ENCODE measurements around the gene PPM1F. TPM values are rescaled to one million over a fixed set of nuclear protein-coding genes. Genes with fewer than 3 reads are reported as not detected.
A peak's percentile ranks its signal among the peaks of the same experiment; 100 is the strongest.

The PPM1F gene, protein sequence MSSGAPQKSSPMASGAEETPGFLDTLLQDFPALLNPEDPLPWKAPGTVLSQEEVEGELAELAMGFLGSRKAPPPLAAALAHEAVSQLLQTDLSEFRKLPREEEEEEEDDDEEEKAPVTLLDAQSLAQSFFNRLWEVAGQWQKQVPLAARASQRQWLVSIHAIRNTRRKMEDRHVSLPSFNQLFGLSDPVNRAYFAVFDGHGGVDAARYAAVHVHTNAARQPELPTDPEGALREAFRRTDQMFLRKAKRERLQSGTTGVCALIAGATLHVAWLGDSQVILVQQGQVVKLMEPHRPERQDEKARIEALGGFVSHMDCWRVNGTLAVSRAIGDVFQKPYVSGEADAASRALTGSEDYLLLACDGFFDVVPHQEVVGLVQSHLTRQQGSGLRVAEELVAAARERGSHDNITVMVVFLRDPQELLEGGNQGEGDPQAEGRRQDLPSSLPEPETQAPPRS
- total RNA-seq, result 10 to 100 TPM; 17.0 to 29.6 TPM

DNA sequence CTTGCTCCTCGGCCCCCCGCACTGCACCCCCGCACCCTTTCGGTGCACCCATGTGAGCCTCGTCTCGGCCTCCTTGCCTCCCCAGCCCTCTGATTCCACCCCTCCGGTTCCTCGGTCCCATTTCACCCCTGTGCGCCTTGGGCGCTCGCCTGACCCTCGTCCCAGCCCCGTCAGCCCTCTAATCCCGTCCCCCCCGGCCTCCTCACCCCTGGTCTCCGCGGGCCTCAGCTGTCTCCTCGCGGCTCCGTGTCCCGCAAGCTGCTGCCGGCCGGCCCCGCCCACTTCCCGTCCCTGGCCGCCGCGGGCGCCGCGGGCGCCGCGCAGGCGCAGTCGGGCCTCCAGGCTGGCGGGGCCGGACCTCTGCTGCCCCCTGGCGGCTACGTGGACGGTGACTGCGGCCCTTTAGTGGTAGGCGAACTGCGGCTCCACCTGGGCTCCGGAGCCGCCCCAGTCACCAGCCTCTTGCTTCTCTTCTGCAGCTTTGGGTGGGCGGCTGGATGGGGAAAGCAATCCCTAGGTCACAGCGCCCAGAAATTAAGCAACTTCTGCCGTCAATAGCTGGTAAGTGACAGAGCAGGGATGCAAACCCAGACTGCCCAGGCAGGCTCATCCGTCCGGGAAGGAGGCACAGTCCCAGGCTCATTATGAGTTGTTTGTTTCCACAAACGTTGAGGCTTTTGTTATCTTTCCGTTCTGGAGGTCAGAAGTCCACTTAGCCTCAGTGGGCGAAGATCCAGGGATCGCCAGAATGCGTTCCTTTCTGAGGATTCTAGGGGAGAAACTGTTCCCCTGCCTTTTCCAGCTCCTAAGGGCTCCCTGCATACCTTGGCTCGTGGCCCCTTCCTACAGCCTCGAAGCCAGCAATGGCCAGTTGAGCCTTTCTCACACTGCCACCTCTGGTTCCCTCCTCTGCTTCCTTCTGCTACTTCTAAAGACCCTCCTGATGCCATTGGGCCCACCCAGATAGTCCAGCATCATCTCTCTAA is at the start of gene PPM1F:
Gene PPM1F (minus strand): TSS at position 263 of the 986 bp plus-strand sequence. CDS start 6,800 bp downstream, outside the sequence.
- peak; percentile 81 for DNase-seq (ENCODE audit: low spot score)
- no peaks in the 10 kb centered on the region for H3K36me3 ChIP-seq
- TF ChIP-seq, protein P1, sequence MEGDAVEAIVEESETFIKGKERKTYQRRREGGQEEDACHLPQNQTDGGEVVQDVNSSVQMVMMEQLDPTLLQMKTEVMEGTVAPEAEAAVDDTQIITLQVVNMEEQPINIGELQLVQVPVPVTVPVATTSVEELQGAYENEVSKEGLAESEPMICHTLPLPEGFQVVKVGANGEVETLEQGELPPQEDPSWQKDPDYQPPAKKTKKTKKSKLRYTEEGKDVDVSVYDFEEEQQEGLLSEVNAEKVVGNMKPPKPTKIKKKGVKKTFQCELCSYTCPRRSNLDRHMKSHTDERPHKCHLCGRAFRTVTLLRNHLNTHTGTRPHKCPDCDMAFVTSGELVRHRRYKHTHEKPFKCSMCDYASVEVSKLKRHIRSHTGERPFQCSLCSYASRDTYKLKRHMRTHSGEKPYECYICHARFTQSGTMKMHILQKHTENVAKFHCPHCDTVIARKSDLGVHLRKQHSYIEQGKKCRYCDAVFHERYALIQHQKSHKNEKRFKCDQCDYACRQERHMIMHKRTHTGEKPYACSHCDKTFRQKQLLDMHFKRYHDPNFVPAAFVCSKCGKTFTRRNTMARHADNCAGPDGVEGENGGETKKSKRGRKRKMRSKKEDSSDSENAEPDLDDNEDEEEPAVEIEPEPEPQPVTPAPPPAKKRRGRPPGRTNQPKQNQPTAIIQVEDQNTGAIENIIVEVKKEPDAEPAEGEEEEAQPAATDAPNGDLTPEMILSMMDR (IDR thresholded peaks at IDR 0.05), result peak; percentile 95 to 96
- no peaks in the 10 kb centered on the region for H3K27me3 ChIP-seq
- peaks cover 0 to 43% of the 10 kb centered on the region in 2 donors for H3K4me1 ChIP-seq
- peak within 1 kb of the TSS; percentile 72 to 76 for H3K27ac ChIP-seq
- H3K9me3 ChIP-seq, result no peaks in the 10 kb centered on the region
- H3K4me3 ChIP-seq, result peak within 1 kb of the TSS; percentile 73 to 81

DNA sequence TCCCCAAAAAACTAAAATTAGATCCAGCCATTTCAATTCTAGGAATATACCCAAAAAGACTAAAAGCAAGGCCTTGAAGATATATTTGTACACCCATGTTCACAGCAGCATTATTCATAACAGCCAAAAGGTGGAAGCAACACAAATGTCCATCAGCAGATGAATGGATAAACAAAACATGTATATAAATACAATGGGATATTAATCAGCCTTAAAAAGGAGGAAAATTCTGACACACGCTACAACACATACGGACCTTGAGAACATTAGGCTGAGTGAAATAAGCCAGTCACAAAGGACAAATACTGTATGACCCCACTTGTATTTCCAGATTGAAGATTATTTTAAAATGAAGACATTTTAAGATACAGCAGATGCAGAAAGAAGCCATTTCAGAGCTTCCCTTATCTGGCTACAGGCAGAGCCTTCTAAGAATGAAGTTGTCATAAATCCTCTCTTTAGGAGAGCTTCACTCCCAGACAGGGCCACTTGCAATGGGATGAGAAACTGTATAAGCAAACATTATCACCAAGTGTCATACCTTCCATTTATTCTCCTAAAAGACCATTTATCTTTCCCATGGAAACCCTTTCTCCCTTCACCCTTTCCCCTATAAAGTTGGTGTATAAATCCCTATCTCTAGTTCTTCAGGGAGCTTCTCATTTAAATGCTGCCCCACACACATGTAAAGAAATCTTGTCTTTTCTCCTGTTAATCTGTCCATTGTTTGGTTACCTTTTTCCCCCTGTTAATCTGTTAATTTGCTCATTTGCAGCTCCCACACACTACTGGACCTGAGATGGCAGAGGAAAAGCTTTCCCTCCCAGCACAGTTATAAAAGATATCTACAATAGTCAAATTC is 49.2 kb upstream of the PPM1F start:
- Histone ChIP-seq H3K27me3 (no peaks in the 10 kb centered on the region), H3K27ac (no peak overlapping the region), H3K4me3 (no peak overlapping the region), H3K36me3 (no peaks in the 10 kb centered on the region), H3K9me3 (no peaks in the 10 kb centered on the region), H3K4me1 (no peaks in the 10 kb centered on the region)
- TF ChIP-seq, protein P1 (IDR thresholded peaks at IDR 0.05), result no peak
- DNase-seq (ENCODE audit: low spot score), result no peak

DNA sequence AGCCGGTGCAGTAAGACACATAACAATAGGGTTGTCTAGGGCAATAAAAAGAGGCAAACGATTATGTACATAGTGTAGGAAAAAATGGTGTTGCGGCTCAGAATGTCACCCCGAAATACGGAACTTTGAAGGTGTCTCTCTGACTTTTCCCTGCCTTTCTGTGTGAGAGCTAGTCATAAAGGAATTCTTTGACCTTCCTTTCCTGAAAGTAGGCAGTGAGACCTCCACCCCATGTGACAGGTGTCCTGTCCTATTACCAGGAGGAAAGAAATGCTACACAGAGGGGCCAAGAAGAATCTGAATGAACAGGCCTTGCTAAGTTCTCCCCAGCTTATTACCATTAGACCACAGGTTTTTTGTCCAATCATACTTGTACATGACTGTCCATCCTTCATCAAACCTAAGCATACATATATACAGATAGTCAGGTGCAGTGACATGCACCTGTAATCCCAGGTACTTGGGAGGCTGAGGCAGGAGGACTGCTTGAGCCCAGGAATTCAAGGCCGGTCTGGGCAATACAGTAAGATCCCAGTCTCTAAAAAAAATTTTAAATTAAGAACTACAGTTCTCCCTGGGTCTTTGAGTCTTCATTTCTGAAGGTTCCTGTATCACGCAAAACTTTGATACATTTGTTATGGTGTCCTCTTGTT is 46.1 kb upstream of the PPM1F start:
- TF ChIP-seq, protein P1 (IDR thresholded peaks at IDR 0.05), result no peak
- no peaks in the 10 kb centered on the region for H3K27me3 ChIP-seq
- H3K4me1 ChIP-seq, result no peaks in the 10 kb centered on the region
- no peaks in the 10 kb centered on the region for H3K9me3 ChIP-seq
- no peaks in the 10 kb centered on the region for H3K36me3 ChIP-seq
- H3K27ac ChIP-seq, result no peak overlapping the region
- DNase-seq (ENCODE audit: low spot score), result no peak
- H3K4me3 ChIP-seq, result no peak overlapping the region

DNA sequence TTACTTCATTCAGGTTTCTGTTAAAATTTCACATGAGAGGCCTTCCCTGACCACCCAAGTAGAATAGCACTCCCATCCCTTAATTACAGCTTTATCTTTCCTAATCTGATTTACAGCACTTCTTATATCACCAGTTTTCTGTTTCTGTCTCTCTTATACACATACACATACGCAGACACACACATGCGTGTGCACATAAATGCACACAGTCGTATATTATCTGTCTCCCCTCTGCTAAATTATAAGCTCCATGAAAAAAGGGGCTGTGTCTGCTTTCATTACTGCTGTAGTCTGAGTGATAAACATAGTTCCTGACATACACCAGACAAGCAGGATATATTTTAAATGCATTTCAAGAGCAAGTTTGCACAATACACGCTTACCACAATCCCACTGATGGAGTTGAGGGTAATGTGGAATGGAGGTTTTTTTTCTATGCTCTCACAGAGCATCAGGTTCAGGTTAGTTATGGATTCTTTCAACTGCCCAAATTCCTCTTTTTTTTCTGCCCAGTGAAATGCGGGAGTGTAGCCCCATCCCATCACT is 43.6 kb upstream of the PPM1F start:
- Histone ChIP-seq H3K36me3 (no peaks in the 10 kb centered on the region), H3K4me3 (no peak overlapping the region), H3K4me1 (no peaks in the 10 kb centered on the region), H3K27ac (no peak overlapping the region), H3K27me3 (no peaks in the 10 kb centered on the region), H3K9me3 (no peaks in the 10 kb centered on the region)
- DNase-seq (ENCODE audit: low spot score), result no peak
- TF ChIP-seq, protein P1 (IDR thresholded peaks at IDR 0.05), result no peak
